Tibial artery (tissue), 4 donors: ENCODE results near the gene MMP10.
"Not testable (repeated sequence)": the region's sequence is repeated elsewhere in the genome, so short reads cannot be mapped to it uniquely, and the experiment has no call there.

Experiments
- DNase-seq, 2 donors: peaks; one replicate each; pipeline ENCODE4 v3.0.0-alpha.2; 2019
- H3K27ac ChIP-seq, 2 donors: fragments of 200-600 bp; sonication (generic) in 1 of 2; 1 replicate in 1 of 2; 2 replicates in 1 of 2; pipeline ENCODE4 v1.5.1; 2018 to 2019; ENCODE audit warnings: mild to moderate bottlenecking in 1 of 2
- H3K27me3 ChIP-seq, 2 donors: fragments of 200-600 bp; sonication (generic) in 1 of 2; one replicate each; pipeline versions ENCODE4 v1.5.1 to v1.6.0; 2016 to 2019
- H3K36me3 ChIP-seq, 3 donors: fragments of 200-600 bp; sonication (generic) in 2 of 3; one replicate each; pipeline ENCODE4 v1.5.1; 2016 to 2019; ENCODE audit warnings: mild to moderate bottlenecking in 2 of 3
- H3K4me1 ChIP-seq, 4 donors: fragments of 200-600 bp; sonication (generic) in 2 of 4; 1 replicate in 3 of 4; 2 replicates in 1 of 4; pipeline ENCODE4 v1.5.1; 2016 to 2019
- H3K4me3 ChIP-seq, 2 donors: fragments of 200-600 bp; sonication (generic) in 1 of 2; 1 replicate in 1 of 2; 2 replicates in 1 of 2; pipeline ENCODE4 v1.5.1; 2018 to 2019; ENCODE audit warnings: mild to moderate bottlenecking in 2 of 2
- H3K9me3 ChIP-seq, 3 donors: fragments of 200-600 bp; sonication (generic) in 1 of 3; one replicate each; pipeline ENCODE4 v1.5.1; 2016 to 2019
- CTCF ChIP-seq, 2 experiments: fragments of 200-600 bp in 1 of 2; fragments of 450-650 bp in 1 of 2; IDR thresholded peaks; one replicate each; pipeline ENCODE4 v1.5.1; 2017 to 2019; ENCODE audit warnings: antibody characterized with exemption in 2 of 2, mild to moderate bottlenecking in 1 of 2, moderate library complexity in 1 of 2
- intact Hi-C: fragments of 100-400 bp; cut with DNase I; formaldehyde crosslinking; loops from one replicate; pipeline ENCODE4 v1.15.0; 2023; ENCODE audit warnings: low total_unique reads

MMP10 gene

GRCh38 chr11:102734650-102735049 is 45.8 kb downstream of the MMP10 start:
- H3K4me1 ChIP-seq = no peaks in the 10 kb centered on the region

GRCh38 chr11:102733232-102733875 is 47.1 kb downstream of the MMP10 start:
- H3K4me1 ChIP-seq = no peaks in the 10 kb centered on the region
- DNase-seq = peak in 1 of 2 donors; percentile 26

More at GRCh38 chr11:102734650-102735049, 45.8 kb downstream of the MMP10 start:
- Histone ChIP-seq H3K36me3 (no peaks in the 10 kb centered on the region), H3K27ac (no peak overlapping the region), H3K4me3 (no peak overlapping the region), H3K9me3 (no peaks in the 10 kb centered on the region), H3K27me3 (peaks cover 0 to 2% of the 10 kb centered on the region in 2 donors)
- TF ChIP-seq CTCF (IDR thresholded peaks at IDR 0.05) = no peak
- intact Hi-C loops = no loop called here
- no peak for DNase-seq

GRCh38 chr11:102730944-102731343 is 49.5 kb downstream of the MMP10 start:
- intact Hi-C loops, H3K4me1 ChIP-seq, H3K27me3 ChIP-seq, H3K9me3 ChIP-seq, H3K4me3 ChIP-seq, DNase-seq, H3K36me3 ChIP-seq, H3K27ac ChIP-seq: not testable (repeated sequence)

More at GRCh38 chr11:102733232-102733875, 47.1 kb downstream of the MMP10 start:
- H3K27me3 ChIP-seq = peaks cover 0 to 2% of the 10 kb centered on the region in 2 donors
- H3K4me3 ChIP-seq = no peak overlapping the region
- intact Hi-C loops = no loop called here
- no peaks in the 10 kb centered on the region for H3K9me3 ChIP-seq
- TF ChIP-seq CTCF (IDR thresholded peaks at IDR 0.05) = peak in 1 of 2 experiments; percentile 16
- no peaks in the 10 kb centered on the region for H3K36me3 ChIP-seq
- no peak overlapping the region for H3K27ac ChIP-seq

GRCh38 chr11:102729849-102730815 is 50.3 kb downstream of the MMP10 start:
- Histone ChIP-seq H3K27me3 (peaks cover 0 to 2% of the 10 kb centered on the region in 2 donors), H3K9me3 (no peaks in the 10 kb centered on the region), H3K27ac (no peak overlapping the region), H3K4me3 (no peak overlapping the region), H3K36me3 (no peaks in the 10 kb centered on the region), H3K4me1 (no peaks in the 10 kb centered on the region)
- DNase-seq = no peak
- intact Hi-C loops = no loop called here
- no peak for TF ChIP-seq CTCF (IDR thresholded peaks at IDR 0.05)

- intact Hi-C loops = no loop called here
- TF ChIP-seq CTCF (IDR thresholded peaks at IDR 0.05) = no peak
- H3K9me3 ChIP-seq = no peaks in the 10 kb centered on the region
- no peaks in the 10 kb centered on the region for H3K4me1 ChIP-seq
- H3K4me3 ChIP-seq = no peak overlapping the region
- no peaks in the 10 kb centered on the region for H3K36me3 ChIP-seq
- DNase-seq = no peak
- no peak overlapping the region for H3K27ac ChIP-seq
- H3K27me3 ChIP-seq = peaks cover 0 to 2% of the 10 kb centered on the region in 2 donors
Measured at GRCh38 chr11:102727890-102728289, 52.5 kb downstream of the MMP10 start.
